Right lung (tissue), 5 donors: ENCODE results near the gene STAB1. TPM values are rescaled to one million over a fixed set of nuclear protein-coding genes. Genes with fewer than 3 reads are reported as not detected.

Experiments used
- DNase-seq, 2 donors: peaks; one replicate each; pipeline ENCODE4 v3.0.0-alpha.2; 2013
- polyA plus RNA-seq, 5 donors: library from polyadenylated mRNA; unstranded; fragments of 120-200 nt; gene quantifications; one replicate each; pipeline versions ENCODE4 v1.2.1 to v1.2.3, GENCODE V29; 2013; ENCODE audit warnings: inconsistent platforms in 1 of 5, low replicate concordance in 1 of 5; ENCODE audit not compliant: insufficient read length in 5 of 5, insufficient read depth in 1 of 5

Gene STAB1
- polyA plus RNA-seq, 5 donors = 40.9 to 60.8 (median 43.4) TPM

DNA sequence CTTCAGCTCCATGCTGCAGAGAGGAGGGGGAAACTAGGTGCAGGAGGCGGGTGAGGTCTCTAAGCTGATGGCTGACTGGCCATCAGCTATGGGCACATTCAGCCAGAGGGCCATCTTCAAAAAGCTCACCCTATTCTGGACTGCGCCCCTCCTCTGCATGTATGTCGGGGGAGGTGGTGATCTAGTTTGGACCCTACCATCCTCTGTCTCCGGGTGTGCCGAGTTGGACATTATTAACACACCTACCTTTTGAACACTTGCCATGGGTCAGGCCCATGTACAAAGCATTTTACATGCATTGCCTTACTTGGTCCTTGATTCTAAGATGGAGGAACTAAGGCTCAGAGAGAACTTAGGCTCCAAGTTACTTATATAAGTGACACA lies 38.3 kb upstream of the STAB1 start:
- DNase-seq = no peak

GRCh38 chr3:52458031-52458760 lies 36.9 kb upstream of the STAB1 start:
- no peak for DNase-seq

GRCh38 chr3:52458770-52459545 lies 36.2 kb upstream of the STAB1 start:
- no peak for DNase-seq

DNA sequence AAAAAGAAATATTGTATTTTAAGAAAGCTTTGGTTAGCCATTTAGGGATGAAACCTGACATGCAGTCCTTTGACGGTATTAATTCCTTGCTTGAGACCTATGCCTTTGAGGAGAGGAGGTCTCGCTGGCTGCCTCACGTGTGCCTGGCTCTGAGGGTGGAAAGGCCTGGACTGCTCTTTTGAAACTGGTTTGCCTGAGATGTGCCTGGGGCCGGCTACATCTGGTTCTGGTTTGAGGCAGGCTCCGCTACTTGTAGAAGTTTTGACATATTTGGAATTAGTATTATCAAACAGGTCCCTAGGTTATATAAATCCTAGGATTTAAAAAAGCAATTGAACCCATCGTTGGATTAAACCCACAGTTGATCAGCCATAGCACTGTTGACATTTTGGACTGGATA lies 33.3 kb upstream of the STAB1 start:
- no peak for DNase-seq

- no peak for DNase-seq
Observed at GRCh38 chr3:52463416-52463815, 31.7 kb upstream of the STAB1 start.

DNA sequence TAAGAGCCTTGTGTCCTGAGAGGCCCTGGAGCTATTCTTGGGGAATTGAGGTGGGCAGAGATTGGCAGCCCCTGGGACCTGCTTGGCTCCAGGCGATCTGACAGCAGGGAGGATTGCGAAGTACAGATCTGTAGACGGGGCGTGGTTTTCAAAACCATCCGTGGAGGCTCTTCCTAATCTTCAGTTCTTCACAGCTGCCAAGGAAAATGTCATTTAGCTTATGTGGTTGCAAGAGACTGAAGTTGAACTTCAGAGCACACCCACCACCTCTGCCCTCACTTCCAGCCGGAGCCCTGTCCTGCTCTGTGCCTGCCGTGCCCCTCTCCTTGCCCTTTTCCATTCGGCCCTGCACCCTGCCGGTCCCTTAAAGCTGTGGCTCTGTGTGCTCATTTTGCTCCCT lies 26.8 kb upstream of the STAB1 start:
- no peak for DNase-seq

GRCh38 chr3:52469001-52469400 lies 26.1 kb upstream of the STAB1 start:
- no peak for DNase-seq

DNA sequence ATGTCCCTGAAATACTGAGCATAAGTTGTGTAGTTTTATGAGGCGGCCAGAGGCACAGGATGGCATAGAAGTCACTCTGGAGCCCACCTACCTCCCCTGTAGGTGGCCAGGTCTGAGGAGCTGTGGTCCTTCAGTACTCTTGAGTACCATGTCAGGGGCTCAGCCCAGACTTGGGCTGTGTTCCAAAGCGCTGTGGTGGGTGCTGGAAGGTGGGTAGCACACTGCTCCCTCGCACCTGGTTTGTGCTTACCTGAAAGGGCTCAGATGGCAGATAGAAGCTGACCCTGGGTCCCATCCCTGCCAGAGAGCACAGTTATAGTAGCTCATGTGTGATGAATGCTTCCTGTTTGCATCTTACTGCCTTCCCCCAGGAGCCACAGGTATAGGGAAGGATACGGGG lies 24.2 kb upstream of the STAB1 start:
- no peak for DNase-seq

- DNase-seq = no peak
Observed at GRCh38 chr3:52471371-52472238, 23.5 kb upstream of the STAB1 start.

- no peak for DNase-seq
Observed at GRCh38 chr3:52472239-52473000, 22.7 kb upstream of the STAB1 start.

DNA sequence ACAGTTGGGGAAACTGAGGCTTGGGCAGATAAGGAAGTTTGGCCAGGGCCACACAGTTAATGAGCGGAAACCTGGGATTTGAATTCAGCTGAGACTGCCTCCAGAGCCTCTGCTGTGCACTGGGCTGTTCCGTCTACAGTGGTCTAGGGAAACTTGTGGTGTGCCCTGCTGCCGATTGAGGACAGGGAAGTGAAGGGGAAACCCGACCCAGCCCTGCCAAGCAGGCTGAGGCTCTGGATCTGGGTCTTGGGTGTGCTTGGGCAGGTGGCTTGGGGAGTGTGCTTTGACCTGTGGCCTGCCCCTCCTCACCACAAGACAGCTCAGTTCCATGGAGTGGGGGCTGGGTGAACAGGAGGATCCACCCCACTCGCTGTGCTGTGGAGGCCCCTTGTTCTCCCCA lies 22.1 kb upstream of the STAB1 start:
- no peak for DNase-seq

DNA sequence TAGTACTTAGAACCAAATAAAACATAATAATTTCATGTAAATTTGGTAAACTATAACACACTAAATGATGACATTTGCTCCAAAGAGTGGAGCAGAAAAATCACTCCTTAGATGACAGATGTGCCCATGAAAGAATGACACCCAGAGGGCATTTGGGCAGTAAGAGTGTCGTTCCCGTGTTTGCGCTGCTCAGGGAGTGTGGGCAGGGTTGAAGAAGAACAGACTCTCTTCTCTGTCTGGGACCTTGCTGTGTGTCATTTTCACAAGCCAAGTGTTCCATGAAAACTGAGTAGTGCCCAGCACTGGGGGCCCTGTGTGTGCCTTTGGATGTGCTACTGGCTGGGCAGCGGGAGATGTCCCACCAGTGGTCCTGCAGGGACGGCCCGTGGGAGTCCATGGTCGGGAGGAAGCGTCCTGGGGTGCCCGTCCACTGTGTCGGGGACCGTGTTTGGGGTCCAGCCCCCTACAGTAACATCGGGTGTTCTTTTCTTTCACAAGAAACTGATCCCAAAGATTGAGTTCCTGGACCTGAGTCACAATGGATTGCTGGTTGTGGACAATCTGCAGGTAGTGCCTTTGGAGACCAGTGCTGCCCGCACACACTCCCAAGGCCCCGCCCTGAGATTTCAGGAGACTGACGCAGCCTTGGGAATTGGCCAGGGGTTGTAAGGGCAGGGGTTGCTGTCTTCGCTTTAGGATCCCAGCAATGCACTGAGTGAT lies 17.9 kb upstream of the STAB1 start:
- no peak for DNase-seq

DNA sequence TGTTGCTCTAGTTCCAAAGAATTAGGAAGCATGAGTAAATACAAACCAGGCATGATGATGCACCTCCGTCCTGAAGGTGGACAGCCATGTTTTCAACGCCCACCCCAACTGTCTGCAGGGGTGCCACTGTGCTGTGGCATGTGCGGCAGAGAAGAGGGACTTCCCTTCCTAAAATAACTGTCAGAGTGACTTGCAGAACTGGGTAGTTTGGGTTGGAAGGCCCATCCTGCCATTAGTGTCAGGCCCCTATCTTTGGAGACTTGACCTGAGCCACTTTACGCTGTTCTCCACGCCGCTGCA lies 17.4 kb upstream of the STAB1 start:
- no peak for DNase-seq

DNA sequence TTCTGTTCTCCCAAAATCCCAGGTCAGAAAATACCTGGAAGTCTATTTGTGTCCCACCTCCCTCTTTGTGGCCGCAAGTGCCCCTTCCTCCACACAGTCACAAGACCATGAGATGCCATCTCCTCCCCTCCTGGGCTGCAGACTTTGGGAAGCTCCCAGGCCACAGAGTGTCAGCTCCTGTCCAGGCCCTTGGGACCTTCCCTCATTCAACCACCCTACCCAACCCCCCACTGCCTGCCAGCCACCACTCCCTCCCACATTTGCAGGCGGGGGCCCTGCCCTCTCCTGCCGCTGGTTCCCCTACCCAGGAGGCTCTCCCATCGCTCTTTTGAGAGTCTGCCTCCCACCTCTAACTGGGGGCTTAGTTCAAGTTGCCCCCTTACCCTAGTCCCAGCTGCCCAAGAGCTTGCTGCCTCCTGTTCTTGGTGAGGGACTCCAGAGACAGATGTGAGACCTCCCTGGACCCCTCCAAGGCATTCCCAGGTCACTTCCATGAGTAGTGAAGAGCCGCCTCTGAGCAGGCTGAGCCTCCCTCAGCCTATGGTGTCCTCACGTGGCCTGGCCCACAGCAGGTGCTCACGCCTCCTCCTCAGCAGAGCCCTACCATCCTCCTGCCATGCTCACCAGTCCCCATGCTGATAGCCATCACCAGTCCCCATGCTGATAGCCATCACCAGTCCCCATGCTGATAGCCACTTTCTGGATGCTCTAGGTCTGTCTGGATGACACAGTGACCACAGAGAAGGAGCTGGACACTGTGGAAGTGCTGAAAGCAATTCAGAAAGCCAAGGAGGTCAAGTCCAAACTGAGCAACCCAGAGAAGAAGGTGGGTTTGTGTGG lies 15.9 kb upstream of the STAB1 start:
- DNase-seq = no peak

- no peak for DNase-seq
Observed at GRCh38 chr3:52479877-52480575, 15.1 kb upstream of the STAB1 start.

- DNase-seq = no peak
Observed at GRCh38 chr3:52480768-52481715, 14.1 kb upstream of the STAB1 start.

- no peak for DNase-seq
Observed at GRCh38 chr3:52481819-52482521, 13.2 kb upstream of the STAB1 start.

DNA sequence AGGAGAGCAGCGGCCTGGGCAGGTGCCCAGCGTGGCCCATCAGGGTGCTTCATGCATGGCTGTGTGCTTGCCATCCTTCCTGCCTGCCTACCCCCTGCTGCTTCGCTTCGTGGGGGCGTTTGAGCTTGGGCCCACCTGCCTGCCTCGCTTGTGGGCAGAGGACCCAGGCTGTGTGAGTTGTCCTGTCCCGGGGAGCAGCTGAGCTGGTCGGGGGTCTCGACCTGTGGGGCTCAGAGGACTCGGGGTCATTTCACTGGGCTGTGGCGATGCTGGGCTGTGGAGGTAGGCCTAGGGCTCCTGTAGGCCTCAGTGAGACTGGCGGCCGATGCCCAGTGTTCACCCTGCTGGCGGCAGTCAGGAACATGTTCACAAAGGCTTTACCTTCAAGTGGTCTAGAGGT lies 12.1 kb upstream of the STAB1 start:
- no peak for DNase-seq
